ENCODE results near the gene ADGRA3.
A peak's percentile ranks its signal among the peaks of the same experiment; 100 is the strongest.

The ADGRA3 gene

DNA sequence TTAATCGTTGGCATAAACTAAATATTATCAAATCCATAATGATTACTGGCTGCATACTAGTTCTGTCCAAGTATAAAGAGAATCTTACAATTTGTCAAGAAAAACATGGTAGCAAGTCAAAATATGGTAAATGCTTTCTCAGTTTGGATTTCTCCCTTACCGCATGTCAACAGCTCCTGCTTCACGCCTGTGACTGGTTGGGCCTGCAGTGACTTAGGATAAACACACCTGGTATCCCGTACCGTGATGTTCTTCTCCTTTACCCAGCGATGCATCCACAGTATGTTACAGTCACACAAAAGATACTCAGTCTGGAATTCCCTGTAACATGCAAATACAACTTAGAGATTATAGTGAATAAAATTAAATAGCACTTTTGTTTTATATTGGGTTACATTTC, 71.1 kb downstream of the ADGRA3 start:
- no peak for FAIRE-seq
- TF ChIP-seq, protein P1, sequence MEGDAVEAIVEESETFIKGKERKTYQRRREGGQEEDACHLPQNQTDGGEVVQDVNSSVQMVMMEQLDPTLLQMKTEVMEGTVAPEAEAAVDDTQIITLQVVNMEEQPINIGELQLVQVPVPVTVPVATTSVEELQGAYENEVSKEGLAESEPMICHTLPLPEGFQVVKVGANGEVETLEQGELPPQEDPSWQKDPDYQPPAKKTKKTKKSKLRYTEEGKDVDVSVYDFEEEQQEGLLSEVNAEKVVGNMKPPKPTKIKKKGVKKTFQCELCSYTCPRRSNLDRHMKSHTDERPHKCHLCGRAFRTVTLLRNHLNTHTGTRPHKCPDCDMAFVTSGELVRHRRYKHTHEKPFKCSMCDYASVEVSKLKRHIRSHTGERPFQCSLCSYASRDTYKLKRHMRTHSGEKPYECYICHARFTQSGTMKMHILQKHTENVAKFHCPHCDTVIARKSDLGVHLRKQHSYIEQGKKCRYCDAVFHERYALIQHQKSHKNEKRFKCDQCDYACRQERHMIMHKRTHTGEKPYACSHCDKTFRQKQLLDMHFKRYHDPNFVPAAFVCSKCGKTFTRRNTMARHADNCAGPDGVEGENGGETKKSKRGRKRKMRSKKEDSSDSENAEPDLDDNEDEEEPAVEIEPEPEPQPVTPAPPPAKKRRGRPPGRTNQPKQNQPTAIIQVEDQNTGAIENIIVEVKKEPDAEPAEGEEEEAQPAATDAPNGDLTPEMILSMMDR (IDR thresholded peaks at IDR 0.05; ENCODE audit: insufficient read depth, missing control alignments) = no peak
- DNase-seq (ENCODE audit: insufficient read length, low spot score) = no peak

DNA sequence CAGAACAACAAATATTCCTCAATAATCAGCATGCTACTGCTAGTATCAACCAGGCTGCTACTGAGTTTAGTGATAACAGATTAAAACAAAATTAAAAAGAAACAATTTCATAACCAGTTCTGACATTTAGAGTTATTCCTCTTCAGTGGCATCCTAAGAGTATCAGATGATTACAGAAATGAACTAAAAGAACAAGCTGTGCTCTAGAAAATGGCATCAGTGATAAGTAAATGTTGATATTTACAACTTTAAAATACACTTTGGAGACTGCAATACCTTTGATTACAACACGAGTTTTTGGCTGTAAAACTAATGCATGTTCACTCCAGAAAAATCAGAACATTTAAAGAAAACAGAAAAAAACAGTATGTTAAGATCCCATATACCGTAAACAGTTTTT, 72.9 kb downstream of the ADGRA3 start:
- no peak for FAIRE-seq
- no peak for DNase-seq (ENCODE audit: insufficient read length, low spot score)
- TF ChIP-seq, protein P1 (IDR thresholded peaks at IDR 0.05; ENCODE audit: insufficient read depth, missing control alignments) = no peak

DNA sequence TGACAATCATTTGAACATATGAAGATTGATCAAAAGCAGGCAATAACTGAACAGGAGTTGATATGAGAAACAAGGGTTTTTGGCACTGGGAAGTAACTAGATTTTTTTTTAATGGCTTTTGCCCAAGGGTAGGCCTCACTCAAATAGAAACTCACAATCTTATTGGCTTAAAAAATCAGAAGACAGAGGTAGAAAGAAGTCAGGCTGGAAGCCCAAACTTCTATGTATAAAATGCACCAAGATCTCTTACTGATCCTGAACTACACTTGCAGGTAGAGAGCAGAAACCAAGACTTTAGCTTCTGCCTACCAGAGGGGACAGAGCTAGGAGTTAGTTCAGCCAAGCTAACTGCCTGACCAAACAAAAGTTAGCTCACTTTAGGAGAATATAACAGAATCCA, 74.9 kb downstream of the ADGRA3 start:
- TF ChIP-seq, protein P1 (IDR thresholded peaks at IDR 0.05; ENCODE audit: insufficient read depth, missing control alignments) = no peak
- DNase-seq (ENCODE audit: insufficient read length, low spot score) (no peak), FAIRE-seq (no peak)

DNA sequence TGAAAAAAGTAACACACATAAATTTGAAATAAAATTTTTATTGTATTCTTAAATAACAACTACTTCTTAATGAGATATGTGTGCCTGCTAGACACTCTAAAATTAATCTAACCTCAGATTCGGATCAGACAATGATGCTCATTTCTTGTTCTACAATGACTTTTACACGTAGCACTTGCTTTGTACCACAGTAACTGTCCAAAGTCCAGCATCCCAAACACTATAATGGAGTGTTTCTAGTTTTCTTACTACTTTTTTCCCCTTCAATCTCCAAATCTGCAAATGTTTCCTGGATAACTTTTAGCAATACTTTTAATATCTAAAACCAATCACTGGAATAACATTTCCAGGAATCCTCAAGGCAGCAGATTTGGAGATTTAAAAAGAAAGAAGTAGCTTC, 75.9 kb downstream of the ADGRA3 start:
- FAIRE-seq (no peak), DNase-seq (ENCODE audit: insufficient read length, low spot score) (no peak)
- TF ChIP-seq, protein P1 (IDR thresholded peaks at IDR 0.05; ENCODE audit: insufficient read depth, missing control alignments) = no peak

DNA sequence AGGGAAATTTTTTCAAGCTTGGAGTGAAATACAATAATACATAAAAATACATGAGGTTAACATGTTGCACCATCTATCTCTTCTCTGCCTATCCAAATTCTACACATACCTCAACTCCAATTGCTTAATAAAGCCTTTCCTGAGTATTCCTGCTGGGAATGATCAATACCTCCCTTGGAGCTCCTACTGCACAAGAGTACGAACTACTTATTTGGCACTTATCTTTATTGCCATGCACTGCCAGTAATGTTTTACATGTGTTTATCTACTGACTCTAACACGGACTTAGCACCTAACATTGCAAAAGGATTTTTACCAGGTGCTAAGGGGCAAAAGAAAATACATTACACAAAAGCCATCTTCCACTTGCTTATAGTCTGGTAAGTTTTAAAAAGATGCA, 80.2 kb downstream of the ADGRA3 start:
- TF ChIP-seq, protein P1 (IDR thresholded peaks at IDR 0.05; ENCODE audit: insufficient read depth, missing control alignments) = no peak
- no peak for DNase-seq (ENCODE audit: insufficient read length, low spot score)
- FAIRE-seq = no peak

DNA sequence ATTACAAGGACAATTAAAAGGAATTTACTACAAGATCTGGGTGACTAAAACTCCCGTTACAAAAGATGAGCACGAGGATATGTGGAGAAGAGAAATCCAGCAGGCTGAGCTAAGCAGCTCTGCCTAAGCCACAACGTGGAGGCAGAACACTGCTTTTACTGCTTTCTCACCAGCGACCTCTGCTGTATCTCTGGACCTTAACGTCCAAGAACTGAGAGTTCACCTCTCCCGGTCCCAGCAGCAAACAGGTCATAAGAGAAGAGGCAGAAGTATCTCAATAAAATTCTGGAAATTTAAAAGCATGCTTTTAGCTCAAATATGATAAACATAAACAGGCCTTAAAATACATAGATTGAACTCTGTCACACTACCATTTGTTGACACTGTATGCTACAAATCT, 81.0 kb downstream of the ADGRA3 start:
- TF ChIP-seq, protein P1 (IDR thresholded peaks at IDR 0.05; ENCODE audit: insufficient read depth, missing control alignments) = peak; percentile 77
- DNase-seq (ENCODE audit: insufficient read length, low spot score) (no peak), FAIRE-seq (peak; percentile 92)

DNA sequence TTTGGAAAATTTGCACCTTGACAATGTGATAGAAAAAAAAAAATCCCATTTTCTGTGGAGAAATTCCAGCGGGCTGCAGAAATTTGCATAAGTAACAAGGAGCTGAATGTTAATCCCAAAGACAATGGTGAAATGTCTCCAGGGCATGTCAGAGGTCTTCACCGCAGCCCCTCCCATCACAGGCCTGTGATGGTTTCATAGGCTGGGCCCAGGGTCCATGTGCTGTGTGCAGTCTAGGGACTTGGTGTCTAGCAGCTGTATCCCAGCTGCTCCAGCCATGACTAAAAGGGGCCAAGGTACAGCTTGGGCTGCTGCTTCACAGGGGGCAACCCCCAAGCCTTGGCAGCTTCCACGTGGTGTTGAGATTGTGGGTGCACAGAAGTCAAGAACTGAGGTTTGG, 85.2 kb downstream of the ADGRA3 start:
- DNase-seq (ENCODE audit: insufficient read length, low spot score) (no peak), FAIRE-seq (no peak)
- TF ChIP-seq, protein P1 (IDR thresholded peaks at IDR 0.05; ENCODE audit: insufficient read depth, missing control alignments) = no peak
